ENCODE measurements around the gene DZIP1.
A peak's percentile ranks its signal among the peaks of the same experiment; 100 is the strongest.
"Not testable (repeated sequence)": the region's sequence is repeated elsewhere in the genome, so short reads cannot be mapped to it uniquely, and the experiment has no call there.

DZIP1 gene, protein sequence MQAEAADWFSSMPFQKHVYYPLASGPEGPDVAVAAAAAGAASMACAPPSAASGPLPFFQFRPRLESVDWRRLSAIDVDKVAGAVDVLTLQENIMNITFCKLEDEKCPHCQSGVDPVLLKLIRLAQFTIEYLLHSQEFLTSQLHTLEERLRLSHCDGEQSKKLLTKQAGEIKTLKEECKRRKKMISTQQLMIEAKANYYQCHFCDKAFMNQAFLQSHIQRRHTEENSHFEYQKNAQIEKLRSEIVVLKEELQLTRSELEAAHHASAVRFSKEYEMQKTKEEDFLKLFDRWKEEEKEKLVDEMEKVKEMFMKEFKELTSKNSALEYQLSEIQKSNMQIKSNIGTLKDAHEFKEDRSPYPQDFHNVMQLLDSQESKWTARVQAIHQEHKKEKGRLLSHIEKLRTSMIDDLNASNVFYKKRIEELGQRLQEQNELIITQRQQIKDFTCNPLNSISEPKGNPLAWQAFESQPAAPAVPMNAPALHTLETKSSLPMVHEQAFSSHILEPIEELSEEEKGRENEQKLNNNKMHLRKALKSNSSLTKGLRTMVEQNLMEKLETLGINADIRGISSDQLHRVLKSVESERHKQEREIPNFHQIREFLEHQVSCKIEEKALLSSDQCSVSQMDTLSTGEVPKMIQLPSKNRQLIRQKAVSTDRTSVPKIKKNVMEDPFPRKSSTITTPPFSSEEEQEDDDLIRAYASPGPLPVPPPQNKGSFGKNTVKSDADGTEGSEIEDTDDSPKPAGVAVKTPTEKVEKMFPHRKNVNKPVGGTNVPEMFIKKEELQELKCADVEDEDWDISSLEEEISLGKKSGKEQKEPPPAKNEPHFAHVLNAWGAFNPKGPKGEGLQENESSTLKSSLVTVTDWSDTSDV

DNA sequence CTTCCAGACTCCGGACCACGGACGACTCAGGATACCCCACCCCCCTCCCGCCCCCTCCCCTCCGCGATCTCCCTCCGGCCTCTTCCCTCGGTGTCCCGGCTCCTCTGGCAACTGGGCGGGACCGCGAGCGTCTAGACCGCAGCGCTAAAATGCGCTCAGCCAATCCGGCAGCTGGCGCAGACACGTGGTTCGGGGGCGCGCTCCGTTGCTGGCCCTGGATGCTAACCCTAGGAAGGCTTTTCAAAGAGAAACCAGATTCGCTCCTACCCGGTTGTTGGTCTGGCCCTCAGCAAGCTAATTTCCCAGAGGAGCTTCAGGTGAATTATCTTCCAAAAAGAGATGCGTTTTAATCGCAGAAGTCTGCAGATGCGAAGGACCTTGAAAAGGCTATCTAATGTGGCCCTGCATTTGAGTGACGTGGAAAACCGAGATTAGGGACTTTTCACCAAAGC, at the start of gene DZIP1:
TSS of gene DZIP1 (minus strand) at position 106 of the 452 bp plus-strand sequence. CDS start 2,677 bp downstream, outside the sequence.
- no peak for DNase-seq (ENCODE audit: low read depth)

DNA sequence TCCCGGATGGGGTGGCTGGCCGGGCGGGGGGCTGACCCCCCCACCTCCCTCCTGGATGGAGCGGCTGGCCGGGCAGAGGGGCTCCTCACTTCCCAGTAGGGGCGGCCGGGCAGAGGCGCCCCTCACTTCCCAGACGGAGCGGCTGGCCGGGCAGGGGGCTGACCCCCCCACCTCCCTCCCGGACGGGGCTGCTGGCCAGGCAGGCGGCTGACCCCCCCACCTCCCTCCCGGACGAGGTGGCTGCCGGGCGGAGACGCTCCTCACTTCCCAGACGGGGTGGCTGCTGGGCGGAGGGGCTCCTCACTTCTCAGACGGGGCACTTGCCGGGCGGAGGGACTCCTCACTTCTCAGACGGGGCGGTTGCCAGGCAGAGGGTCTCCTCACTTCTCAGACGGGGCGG, 46.5 kb upstream of the DZIP1 start:
- not testable (repeated sequence) for DNase-seq (ENCODE audit: low read depth)

DNA sequence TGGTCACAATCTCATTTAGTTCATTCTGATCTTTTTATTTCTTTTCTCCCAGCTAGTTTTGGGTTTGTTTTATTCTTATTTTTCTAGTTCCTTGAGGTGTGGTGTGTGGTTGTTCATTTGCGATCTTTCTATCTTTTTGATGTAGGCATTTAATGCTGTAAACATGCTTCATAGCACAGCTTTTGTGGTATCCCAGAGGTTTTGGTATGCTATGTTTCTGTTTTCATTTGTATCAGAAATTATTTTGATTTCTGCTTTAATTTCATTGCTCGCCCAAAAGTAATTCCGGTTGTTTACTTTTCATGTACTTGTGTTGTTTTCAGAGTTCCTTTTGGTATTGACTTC, 45.0 kb upstream of the DZIP1 start:
- DNase-seq (ENCODE audit: low read depth): no peak

DNA sequence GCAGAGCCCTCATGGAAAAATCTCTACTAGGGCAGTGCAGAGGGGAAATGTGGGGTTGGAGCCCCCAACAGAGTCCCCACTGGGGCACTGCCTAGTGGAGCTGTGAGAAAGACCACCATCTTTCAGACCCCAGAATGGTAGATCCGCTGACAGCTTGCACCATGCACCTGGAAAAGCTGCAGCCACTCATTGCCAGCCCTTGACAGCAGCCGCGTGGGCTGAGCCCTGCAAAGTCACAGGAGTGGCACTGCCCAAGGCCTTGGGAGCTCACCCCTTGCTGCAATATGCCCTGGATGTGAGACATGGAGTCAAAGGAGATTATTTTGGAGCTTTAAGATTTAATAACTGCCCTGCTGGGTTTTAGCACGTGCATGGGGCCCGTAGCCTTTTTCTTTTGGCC, 40.5 kb upstream of the DZIP1 start:
- DNase-seq (ENCODE audit: low read depth): not testable (repeated sequence)

DNA sequence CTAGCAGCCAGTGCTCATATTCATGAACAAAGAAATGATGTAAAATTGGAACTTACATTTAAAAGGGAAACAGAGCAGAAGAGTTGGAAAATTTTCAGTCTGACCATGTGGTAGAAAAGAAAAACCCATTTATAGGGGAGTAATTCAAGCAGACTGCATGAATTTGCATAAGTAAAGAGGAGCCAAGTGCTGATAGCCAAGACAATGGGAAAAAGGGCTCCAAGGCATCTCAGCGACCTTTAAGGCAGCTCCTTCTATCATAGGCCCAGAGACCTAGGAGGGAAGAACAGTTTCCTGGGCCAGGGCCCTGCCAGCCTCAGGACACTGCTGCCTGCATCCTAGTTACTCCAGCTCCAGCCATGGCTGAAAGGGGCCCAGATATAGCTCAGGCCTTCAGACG, 39.9 kb upstream of the DZIP1 start:
- DNase-seq (ENCODE audit: low read depth): no peak

DNA sequence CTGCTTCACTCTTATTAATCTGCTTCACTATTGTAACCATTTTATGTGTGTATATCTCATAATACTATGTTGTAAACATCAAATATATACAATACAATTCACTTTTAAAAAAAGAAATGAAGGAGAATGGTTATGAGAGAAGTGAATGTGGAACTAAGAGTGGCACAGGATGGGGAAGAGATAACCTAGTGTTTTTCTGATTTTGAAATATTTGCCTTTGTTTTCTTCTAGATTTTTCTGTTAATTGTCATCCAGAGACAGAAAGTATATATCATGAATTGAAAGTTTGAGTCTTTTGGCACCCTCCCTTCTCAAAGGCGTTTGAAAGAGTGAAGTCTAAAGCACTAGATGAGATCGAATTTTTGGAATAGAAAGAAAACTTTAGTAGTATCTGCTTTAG, 35.2 kb upstream of the DZIP1 start:
- no peak for DNase-seq (ENCODE audit: low read depth)

DNA sequence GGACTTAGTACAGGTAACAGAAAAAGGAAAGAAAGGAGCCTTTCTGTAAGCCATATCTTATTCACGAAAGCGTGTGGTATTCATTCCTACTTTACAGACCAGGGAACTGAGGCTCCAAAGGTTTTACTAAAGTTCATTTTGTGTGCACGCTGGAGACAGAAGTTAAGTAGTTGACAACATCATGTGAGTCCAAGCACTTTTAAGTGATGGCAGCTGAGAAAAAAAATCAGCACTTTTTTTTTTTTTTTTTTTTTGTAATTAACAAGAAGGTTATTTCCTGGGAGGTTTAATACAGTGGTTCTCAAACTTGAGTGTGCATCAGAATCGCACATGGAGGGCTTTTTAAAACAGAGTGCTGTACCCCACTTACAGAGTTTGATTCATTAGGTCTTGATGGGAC, 34.5 kb upstream of the DZIP1 start:
- DNase-seq (ENCODE audit: low read depth): no peak

DNA sequence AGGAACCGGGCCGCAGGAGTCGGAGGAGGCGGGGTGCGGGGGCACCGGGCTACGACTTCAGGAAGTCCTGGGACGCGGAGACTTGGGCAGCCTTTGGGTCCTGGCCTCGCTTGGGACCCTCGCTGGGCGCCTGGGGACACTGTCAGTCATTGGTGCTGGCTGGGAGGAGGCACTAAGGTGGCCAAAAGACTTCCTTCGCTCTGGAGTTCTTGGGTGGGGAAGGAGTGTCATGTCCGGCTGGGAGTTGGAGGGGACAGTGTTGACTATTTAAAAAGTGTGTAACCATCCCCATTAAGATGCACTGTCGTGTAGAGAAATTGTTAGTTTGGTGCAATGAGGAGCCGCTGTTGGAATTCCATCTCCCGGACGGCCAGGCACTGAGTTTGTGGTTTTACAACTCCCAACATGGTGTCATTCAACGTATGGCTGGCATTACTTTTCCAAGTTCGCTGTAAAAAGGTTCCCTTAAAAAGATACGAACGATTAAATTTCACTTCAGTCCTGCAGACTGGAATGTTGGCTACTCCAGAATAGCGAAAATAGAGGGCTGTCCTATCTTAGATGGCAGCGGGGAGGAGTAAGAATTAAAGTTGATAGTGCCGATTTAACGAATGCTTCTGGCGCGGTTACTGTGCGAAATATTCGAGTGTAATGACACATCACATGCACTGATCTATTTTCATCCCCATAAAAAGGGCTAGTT, 33.2 kb upstream of the DZIP1 start:
- DNase-seq (ENCODE audit: low read depth): no peak

DNA sequence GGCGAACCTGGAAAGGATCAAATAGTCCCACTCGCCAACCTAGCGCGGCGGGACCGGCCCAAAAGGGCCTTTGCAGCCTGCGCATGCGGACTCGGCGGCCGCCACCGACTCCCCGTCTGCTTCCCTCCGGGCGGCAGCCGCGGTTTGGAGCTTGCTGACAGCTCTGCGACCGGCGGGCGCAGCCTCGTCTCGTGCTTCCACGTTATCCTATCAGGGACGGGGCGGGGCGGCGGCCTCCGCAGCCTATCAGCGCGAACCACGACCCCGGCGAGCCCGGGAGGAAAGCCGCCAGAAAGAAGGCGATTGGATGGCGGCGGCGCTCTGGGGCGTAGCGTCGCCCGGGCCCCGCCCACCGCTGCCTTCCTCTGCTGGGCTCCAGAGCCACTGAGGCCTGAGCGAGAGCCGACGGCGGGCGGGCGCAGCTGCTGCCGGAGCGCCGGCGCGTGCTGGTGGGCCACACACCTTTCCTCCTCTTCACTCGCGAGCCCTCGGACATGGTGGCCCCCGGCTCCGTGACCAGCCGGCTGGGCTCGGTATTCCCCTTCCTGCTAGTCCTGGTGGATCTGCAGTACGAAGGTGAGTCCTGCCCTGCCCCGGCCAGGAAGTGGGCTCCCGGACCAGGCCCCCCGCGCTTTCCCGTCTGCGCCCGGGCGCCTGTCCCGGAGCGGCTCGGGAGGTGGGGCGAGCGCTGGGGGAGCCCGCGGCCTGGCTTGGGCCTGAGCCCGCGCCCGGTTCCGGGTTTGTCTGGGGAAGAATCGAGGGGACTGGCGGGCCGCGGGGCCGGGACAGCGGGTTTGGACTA, 32.5 kb upstream of the DZIP1 start, which contains the start of gene DNAJC3:
TSS of gene DNAJC3 (plus strand) at position 378 of the 802 bp plus-strand sequence. CDS start at position 495, 117 bp downstream.
- DNase-seq (ENCODE audit: low read depth): peak; percentile 99

DNA sequence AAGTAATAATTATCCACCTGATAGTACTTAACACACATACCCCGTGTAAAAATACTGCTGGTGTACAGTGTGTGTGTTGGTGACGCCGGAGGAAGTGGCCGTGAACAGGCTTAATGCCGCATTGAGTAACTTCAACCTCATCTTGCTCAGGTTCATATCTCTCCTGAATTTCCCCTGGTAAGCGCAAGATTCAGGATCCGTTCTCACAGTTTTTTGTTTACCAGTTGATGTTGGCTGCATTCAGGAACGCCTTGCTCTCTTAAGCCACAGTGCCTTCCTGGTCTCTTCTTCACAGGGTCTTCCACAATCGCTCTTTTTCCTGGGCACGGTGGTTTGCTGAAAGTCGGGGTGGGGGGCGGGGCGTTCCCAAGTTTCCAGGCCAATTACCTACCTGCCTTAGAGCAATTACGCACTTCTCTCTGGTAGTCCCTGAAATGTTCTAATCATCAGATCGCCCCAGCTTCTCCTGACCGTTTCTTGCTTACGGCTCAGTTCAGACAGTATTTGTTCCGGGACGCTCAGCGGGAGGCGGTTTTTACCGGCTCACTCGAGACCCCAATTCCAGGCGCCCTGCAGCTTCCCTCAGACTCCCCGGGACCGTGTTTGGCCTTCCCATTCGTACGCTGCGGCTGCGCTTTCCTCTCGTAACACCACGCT, 31.7 kb upstream of the DZIP1 start:
- no peak for DNase-seq (ENCODE audit: low read depth)

DNA sequence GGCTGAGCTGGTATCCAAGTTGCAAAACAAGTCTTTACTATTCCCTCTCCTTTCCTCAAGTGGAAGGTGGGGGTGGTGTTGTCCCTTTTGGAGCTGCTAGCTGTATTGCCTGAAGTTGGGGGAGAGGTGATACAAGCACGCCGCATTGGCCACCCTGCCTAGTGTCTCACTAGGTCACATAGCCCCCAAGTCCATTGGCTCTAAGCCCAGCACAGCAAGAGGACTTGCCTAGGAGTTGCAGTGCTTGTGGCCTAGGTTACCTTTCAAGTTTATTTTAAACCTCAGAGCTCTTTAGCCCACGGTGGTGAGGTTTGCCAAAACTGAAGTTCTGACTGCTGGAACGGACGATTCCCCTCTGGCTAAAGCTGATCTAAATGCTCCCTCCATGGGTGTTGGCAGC, 27.1 kb upstream of the DZIP1 start:
- no peak for DNase-seq (ENCODE audit: low read depth)

DNA sequence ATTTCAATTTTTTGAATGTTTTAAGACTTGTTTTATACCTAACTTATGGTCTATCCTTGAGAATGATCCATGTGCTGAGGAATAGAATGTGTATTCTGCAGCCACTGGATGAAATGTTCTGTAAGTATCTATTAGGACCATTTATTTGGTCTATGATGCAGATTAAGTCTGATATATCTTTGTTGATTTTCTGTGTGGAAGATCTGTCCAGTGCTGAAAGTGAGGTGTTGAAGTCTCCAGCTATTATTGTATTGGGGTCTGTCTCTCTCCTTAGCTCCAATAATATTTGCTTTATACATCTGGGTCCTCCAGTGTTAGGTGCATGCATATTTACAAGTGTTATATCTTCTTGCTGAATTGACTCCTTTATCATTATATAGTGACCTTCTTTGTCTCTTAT, 22.7 kb upstream of the DZIP1 start:
- DNase-seq (ENCODE audit: low read depth): not testable (repeated sequence)

DNA sequence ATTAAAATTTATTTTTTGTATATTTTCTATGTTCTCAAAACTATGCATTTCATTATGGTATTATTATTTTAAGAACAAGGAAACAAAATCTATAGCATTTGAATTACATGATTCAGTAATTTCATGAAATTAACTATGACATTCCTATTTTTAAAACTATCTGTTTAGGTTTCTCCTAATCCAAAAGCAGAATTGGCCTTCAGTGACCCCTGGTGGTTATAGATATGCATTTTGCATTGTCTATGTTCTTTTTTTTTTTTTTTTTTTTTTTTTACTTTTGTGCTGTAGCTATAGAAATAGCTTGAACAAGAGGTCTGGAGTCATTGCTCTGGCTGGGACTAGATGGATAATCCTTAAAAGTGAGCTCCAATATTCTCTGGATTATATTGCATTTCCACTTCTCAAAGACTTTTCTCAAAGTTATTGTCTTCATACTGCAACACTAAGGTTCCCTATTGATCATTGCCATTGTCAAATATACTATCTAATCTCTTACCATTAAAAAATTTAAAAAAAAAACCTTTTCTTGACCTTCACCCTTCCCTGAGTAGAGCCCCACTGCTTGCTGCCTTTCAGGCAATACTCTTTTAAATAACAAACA, 16.6 kb upstream of the DZIP1 start:
- no peak for DNase-seq (ENCODE audit: low read depth)

DNA sequence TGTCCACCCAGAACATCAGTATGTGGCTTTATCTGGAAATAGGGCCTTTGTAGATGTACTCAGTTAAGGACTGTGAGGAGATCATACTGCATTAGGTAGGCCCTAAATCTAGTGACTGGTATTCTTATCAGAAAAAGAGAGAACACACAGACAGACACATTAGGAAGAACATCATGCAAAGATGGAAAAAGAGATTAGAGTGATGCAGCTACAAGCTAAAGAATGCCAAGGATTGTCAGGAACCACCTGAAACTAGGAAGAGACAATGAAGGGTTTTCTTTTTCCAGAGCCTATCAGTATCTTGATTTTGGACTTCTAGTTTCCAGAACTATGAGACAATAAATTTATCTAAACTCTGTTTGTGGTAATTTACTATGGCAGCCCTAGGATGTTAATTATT, 15.0 kb upstream of the DZIP1 start:
- DNase-seq (ENCODE audit: low read depth): no peak

DNA sequence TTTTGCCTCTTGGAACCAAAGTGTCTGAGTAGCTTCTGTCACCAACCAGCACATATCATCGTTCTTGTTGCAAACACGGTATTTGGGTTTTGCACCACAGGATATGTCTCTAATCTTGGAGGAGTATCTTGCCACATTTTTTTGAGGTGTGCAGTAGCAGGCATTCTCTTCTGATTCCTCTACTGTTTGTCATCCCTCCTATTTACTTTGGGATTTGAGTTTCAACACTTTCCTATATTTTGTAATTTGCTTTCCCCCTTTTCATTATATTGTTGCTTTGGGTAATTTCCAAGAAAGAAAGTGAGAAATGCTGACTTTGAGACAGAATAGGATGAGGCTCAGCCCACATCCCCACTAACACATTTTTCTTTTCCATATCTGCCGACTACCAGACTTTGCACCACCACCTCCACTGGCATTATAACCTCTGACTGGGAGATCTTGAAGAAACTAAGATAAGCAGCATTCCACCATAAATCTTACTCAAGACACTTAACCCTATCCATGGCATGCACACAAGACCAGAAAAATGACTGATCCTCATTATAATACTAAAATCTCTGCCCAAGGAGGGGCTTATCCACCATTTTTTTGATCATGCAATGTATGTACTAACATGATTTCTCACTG, 12.0 kb upstream of the DZIP1 start:
- no peak for DNase-seq (ENCODE audit: low read depth)

DNA sequence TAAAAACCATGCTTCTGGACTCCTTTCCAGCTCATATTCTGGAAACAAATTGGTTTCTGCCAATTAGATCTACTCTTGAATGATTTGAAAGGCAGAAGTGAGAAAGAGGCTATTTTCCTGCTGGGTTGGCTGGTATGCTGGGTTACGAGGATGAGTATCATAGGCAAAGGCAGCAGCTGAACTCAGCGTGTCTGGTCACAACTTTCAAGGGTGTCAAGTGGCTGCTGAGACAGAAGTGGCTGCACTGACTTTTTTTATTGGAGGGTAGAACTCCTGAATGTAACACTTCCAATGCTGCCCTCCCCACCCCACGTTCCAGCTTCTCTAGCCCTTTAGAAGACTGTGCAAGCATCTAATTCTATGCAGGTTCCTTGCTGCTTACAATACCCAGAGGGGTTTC, 8.3 kb upstream of the DZIP1 start:
- no peak for DNase-seq (ENCODE audit: low read depth)

DNA sequence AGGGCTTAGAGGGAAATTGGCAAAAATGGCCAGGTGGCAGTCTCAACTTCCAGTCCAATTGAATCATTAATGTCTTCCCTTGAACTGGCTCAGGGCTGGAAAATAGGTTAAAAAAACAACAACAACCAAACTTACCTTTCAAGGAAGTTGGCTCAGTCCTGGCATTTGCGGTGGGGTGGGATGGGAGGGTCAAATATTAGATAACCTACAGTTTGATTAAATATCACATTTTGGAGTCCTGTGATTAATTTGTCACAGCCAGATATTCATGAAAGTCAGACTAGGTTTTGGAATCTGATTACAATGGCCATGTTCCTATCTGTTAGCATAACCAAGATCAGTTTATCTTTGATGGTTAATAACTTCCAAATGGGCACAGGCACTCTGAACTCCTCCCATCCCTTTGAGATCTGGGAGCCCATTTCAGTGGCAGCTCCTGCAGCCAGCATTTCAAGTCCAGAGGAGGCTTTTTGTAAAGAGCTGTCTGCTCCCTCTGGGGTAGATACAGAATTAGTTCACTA, 7.8 kb upstream of the DZIP1 start:
- no peak for DNase-seq (ENCODE audit: low read depth)

DNA sequence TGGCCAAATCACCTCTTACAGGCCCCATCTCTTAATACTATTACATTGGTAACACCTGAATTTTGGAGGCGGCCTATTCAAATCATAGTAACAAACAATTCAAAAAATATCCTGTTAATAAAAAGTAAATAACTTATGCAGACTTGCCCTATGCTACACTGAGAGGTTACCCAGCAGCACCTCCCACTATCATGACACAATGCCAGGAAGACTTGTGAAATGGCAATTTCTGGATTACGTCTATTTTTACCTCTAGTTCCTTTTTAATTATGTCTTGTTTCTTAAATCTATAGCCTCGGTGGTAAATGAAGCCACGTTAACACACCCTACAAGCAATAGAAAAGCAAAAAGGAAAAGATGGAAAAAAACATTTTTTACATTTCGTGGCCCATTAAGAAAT, 6.2 kb upstream of the DZIP1 start:
- DNase-seq (ENCODE audit: low read depth): no peak

DNA sequence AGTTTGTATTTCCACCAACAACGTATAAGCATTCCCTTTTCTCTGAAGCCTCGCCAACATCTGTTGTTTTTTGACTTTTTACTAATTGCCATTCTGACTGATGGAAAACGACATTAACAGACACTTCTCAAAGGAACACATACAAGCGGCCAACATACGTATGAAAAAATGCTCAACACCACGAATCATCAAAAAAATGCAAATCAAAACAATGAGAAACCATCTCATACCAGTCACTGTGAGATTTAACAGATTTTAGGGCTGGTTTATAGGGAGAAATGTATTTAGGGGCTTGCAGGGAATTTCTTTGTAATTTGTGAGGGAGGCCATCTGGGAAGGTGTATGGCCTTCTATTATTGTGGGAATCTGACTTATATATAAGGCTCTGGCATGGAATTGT, 2.8 kb upstream of the DZIP1 start:
- no peak for DNase-seq (ENCODE audit: low read depth)

Measured in stimulated activated CD8-positive, alpha-beta memory T cell treated with anti-CD3 and anti-CD28 coated beads, Interleukin-12 subunit alpha, Interleukin-12 subunit beta, amount 100 ng/mL, for 4 hours (primary cell).